Trophoblast cell (in vitro differentiated cells and primary cell): ENCODE data around the gene JSRP1.
"Not testable (repeated sequence)": the region's sequence is repeated elsewhere in the genome, so short reads cannot be mapped to it uniquely, and the experiment has no call there.

Source experiments
- DNase-seq, 2 donors: peaks; one replicate each; pipeline ENCODE4 v3.0.0-alpha.2; 2016
- H2AFZ ChIP-seq: 2 replicates; pipeline ENCODE4 v1.6.1; 2013; ENCODE audit warnings: low read length, moderate library complexity, mild to moderate bottlenecking; ENCODE audit not compliant: insufficient read depth, poor library complexity
- H2AK5ac ChIP-seq: 2 replicates; pipeline ENCODE4 v1.6.1; 2013; ENCODE audit warnings: mild to moderate bottlenecking, low read length
- H2BK120ac ChIP-seq: 2 replicates; pipeline ENCODE4 v1.6.1; 2013; ENCODE audit warnings: low read length, mild to moderate bottlenecking, moderate library complexity; ENCODE audit not compliant: insufficient read depth, poor library complexity
- H2BK12ac ChIP-seq: 2 replicates; pipeline ENCODE4 v1.6.1; 2013; ENCODE audit warnings: mild to moderate bottlenecking, low read length, moderate library complexity
- H2BK5ac ChIP-seq: 2 replicates; pipeline ENCODE4 v1.6.1; 2013; ENCODE audit warnings: low read length, low read depth, moderate library complexity, mild to moderate bottlenecking; ENCODE audit not compliant: poor library complexity
- H3K14ac ChIP-seq: 2 replicates; pipeline ENCODE4 v1.6.1; 2013; ENCODE audit warnings: mild to moderate bottlenecking, low read length
- H3K18ac ChIP-seq: 2 replicates; pipeline ENCODE4 v1.6.1; 2013; ENCODE audit warnings: mild to moderate bottlenecking, low read length
- H3K23ac ChIP-seq: 2 replicates; pipeline ENCODE4 v1.6.1; 2013; ENCODE audit warnings: low read length
- H3K27ac ChIP-seq: 2 replicates; pipeline ENCODE4 v1.5.1; 2013; ENCODE audit warnings: low read depth, mild to moderate bottlenecking, inconsistent platforms, low read length, moderate library complexity
- H3K27me3 ChIP-seq: 2 replicates; pipeline ENCODE4 v1.6.1; 2013; ENCODE audit warnings: inconsistent platforms, mild to moderate bottlenecking, low read length, moderate library complexity; ENCODE audit not compliant: insufficient read depth
- H3K36me3 ChIP-seq, 2 experiments: 1 replicate in 1 of 2; 2 replicates in 1 of 2; pipeline ENCODE4 v1.6.1; 2013; ENCODE audit warnings: low read length in 2 of 2, mild to moderate bottlenecking in 2 of 2, moderate library complexity in 1 of 2; ENCODE audit not compliant: insufficient read depth in 2 of 2, control insufficient read depth in 1 of 2
- H3K4ac ChIP-seq: 2 replicates; pipeline ENCODE4 v1.6.1; 2013; ENCODE audit warnings: low read depth, mild to moderate bottlenecking, low read length, moderate library complexity
- H3K4me1 ChIP-seq, 2 experiments: 1 replicate in 1 of 2; 2 replicates in 1 of 2; pipeline ENCODE4 v1.6.1; 2013; ENCODE audit warnings: low read length in 2 of 2, mild to moderate bottlenecking in 2 of 2, moderate library complexity in 1 of 2; ENCODE audit not compliant: insufficient read depth in 2 of 2, control insufficient read depth in 1 of 2
- H3K4me2 ChIP-seq: 2 replicates; pipeline ENCODE4 v1.6.1; 2013; ENCODE audit warnings: inconsistent platforms, mild to moderate bottlenecking, low read length, moderate library complexity
- H3K4me3 ChIP-seq: 2 replicates; pipeline ENCODE4 v1.5.1; 2013; ENCODE audit warnings: mild to moderate bottlenecking, low read depth, low read length, inconsistent platforms
- H3K79me1 ChIP-seq: one replicate; pipeline ENCODE4 v1.6.1; 2013; ENCODE audit warnings: low read length
- H3K79me2 ChIP-seq: 2 replicates; pipeline ENCODE4 v1.6.1; 2013; ENCODE audit warnings: low read length, mild to moderate bottlenecking; ENCODE audit not compliant: control insufficient read depth, insufficient read depth, poor library complexity
- H3K9ac ChIP-seq: 2 replicates; pipeline ENCODE4 v1.6.1; 2013; ENCODE audit warnings: mild to moderate bottlenecking, low read length
- H3K9me3 ChIP-seq: 2 replicates; pipeline ENCODE4 v1.6.1; 2013; ENCODE audit warnings: low read depth, mild to moderate bottlenecking, control low read depth, inconsistent platforms, low read length; ENCODE audit not compliant: insufficient read depth
- H4K12ac ChIP-seq: 2 replicates; pipeline ENCODE4 v1.6.1; 2013; ENCODE audit warnings: low read depth, mild to moderate bottlenecking, low read length, moderate library complexity
- H4K8ac ChIP-seq: 2 replicates; pipeline ENCODE4 v1.6.1; 2013; ENCODE audit warnings: low read depth, mild to moderate bottlenecking, low read length, moderate library complexity
- H4K91ac ChIP-seq: one replicate; pipeline ENCODE4 v1.6.1; 2013; ENCODE audit warnings: low read depth, mild to moderate bottlenecking, low read length, moderate library complexity
- WGBS: extraction: QIAGEN DNeasy Blood & Tissue Kit; methylation state at CpG from one replicate; pipeline ENCODE4 v1.1.7; 2013; ENCODE audit warnings: missing lambda C conversion rate; ENCODE audit not compliant: insufficient read length, insufficient coverage; ENCODE audit errors: extremely low coverage; 5-methylcytosine and 5-hydroxymethylcytosine counted together

JSRP1 gene

DNA sequence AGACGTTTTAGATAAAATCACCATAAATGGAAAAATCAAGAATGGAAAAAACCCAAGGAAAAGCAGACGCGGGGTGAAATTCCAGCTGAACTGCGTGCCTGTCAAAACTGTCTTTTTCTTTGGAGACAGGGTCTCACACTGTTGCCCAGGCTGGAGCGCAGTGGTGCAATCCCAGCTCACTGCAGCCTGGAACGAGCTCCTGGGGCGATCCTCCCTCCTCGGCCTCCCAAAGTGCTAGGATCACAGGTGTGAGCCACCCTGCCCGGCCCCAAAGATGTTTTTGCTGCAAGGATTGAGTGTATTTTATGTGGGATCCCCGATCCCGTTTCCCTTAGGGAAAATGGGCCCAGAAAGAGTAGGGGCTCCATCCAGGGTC lies 26.6 kb upstream of the JSRP1 start:
- H3K27me3 ChIP-seq, result peaks cover 6% of the 10 kb centered on the region
- H3K4ac ChIP-seq, result no peak overlapping the region
- no peak overlapping the region for H3K18ac ChIP-seq
- H2BK5ac ChIP-seq, result no peak overlapping the region
- H3K79me1 ChIP-seq, result peaks cover 3% of the 10 kb centered on the region
- no peak overlapping the region for H3K4me3 ChIP-seq
- H2AFZ ChIP-seq, result no peak overlapping the region
- H4K12ac ChIP-seq, result no peak overlapping the region
- H2BK120ac ChIP-seq, result no peak overlapping the region
- no peak overlapping the region for H4K8ac ChIP-seq
- no peak overlapping the region for H3K23ac ChIP-seq
- H3K4me2 ChIP-seq, result no peak overlapping the region
- no peaks in the 10 kb centered on the region for H3K79me2 ChIP-seq
- no CpG with 5 or more reads among the region's 11 CpGs for WGBS
- no peak for DNase-seq
- H3K4me1 ChIP-seq, result peaks cover 7 to 8% of the 10 kb centered on the region in 2 experiments
- H3K36me3 ChIP-seq, result no peaks in the 10 kb centered on the region
- no peak overlapping the region for H3K27ac ChIP-seq
- H3K14ac ChIP-seq, result no peak overlapping the region
- no peak overlapping the region for H4K91ac ChIP-seq
- peak overlapping the region; percentile 32 for H2AK5ac ChIP-seq
- no peaks in the 10 kb centered on the region for H3K9me3 ChIP-seq
- H2BK12ac ChIP-seq, result no peak overlapping the region
- H3K9ac ChIP-seq, result no peak overlapping the region

DNA sequence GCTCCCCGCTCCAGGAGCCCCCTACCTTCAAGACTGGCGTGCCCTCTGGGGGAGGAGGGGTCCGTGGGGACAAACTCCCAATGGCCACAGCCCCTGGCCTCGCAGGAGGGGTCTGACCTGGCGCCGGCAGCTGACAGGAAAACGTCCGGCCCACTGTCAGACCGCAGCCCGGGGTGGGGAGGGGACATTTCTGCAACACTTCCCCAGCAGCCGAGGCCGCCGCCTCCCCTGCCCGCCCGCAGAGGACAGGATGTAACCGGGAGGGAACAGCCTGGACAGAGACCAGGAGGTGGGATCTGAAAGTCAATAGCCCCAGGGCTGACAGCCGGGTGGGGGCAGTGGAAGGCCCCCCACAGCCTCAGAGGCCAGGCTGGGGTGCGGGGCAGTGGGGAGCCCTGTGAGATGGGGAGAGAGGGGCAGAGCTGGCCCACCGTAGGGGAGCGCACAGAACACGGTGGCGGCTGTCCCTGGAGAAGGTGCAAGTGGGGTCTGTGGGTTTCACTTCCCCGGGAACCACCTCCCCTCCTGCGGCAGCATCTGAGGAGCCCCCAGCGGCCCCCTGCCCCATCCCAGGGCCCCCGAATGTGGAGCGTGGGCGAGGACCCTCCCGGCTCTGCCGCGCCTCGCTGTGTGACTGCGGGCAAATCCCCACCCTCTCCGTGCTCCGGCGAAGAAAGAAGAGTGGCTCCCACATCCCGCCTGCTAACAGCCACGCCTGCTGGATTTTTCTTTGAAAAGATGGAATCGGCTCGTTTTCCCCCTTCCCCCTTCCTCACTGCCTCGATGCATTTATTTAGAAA lies 26.0 kb upstream of the JSRP1 start, which contains the start of gene PEAK3:
PEAK3 (minus strand) TSS at position 114 of the 800 bp plus-strand sequence. CDS start 1,244 bp downstream, outside the sequence.
- Histone ChIP-seq H4K91ac (no peak within 1 kb of the TSS), H3K9ac (no peak within 1 kb of the TSS), H3K18ac (peak within 1 kb of the TSS; percentile 37), H2BK5ac (no peak within 1 kb of the TSS), H2BK120ac (no peak within 1 kb of the TSS), H3K36me3 (no peaks in the 10 kb centered on the region), H3K79me1 (peaks cover 3% of the 10 kb centered on the region), H3K4me1 (peaks cover 7 to 8% of the 10 kb centered on the region in 2 experiments), H2BK12ac (no peak within 1 kb of the TSS), H3K4ac (no peak within 1 kb of the TSS), H2AFZ (peak within 1 kb of the TSS; percentile 59), H3K4me2 (peak within 1 kb of the TSS; percentile 52), H3K27me3 (peaks cover 2% of the 10 kb centered on the region), H4K8ac (no peak within 1 kb of the TSS), H4K12ac (no peak within 1 kb of the TSS), H3K4me3 (no peak within 1 kb of the TSS), H3K14ac (no peak within 1 kb of the TSS), H3K9me3 (no peaks in the 10 kb centered on the region), H2AK5ac (peak within 1 kb of the TSS; percentile 47), H3K79me2 (no peaks in the 10 kb centered on the region), H3K27ac (no peak within 1 kb of the TSS), H3K23ac (no peak within 1 kb of the TSS)
- peak in 1 of 2 donors; percentile 46 for DNase-seq
- WGBS, result no CpG with 5 or more reads among the region's 41 CpGs

DNA sequence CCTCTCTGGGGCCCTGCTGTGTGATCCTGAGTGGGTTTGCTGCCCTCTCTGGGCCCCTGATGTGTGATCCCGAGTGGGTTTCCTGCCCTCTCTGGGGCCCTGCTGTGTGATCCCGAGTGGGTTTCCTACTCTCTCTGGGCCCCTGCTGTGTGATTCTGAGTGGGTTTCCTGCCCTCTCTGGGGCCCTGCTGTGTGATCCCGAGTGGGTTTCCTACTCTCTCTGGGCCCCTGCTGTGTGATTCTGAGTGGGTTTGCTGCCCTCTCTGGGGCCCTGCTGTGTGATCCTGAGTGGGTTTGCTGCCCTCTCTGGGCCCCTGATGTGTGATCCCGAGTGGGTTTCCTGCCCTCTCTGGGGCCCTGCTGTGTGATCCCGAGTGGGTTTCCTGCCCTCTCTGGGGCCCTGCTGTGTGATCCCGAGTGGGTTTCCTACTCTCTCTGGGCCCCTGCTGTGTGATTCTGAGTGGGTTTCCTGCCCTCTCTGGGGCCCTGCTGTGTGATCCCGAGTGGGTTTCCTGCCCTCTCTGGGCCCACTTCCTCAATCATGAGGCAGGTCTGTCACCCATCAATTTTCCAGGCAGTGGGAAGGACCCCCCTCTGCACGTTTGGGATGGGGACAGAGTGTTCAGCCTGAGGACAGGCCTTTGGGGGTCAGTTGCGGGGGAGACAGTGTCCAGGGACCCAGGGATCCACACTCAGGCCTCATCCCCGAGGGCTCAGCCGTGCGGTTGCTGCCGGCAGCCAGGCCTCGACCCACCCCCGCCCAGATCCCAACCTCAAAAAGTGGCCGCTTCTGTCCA lies 25.2 kb upstream of the JSRP1 start:
- Histone ChIP-seq H2AFZ (peak overlapping the region; percentile 59), H2AK5ac (peak overlapping the region; percentile 47), H3K18ac (peak overlapping the region; percentile 21), H3K4me2 (peak overlapping the region; percentile 52)
- not testable (repeated sequence) for H3K4me1 ChIP-seq, H2BK120ac ChIP-seq, H3K27ac ChIP-seq, H3K4ac ChIP-seq, H3K79me1 ChIP-seq, H3K36me3 ChIP-seq, DNase-seq, H3K14ac ChIP-seq, H3K4me3 ChIP-seq, H4K8ac ChIP-seq, H3K9ac ChIP-seq, H4K12ac ChIP-seq, H3K79me2 ChIP-seq, H2BK5ac ChIP-seq, H3K27me3 ChIP-seq, H4K91ac ChIP-seq, H3K9me3 ChIP-seq, H2BK12ac ChIP-seq, H3K23ac ChIP-seq
- WGBS, result no CpG with 5 or more reads among the region's 16 CpGs

DNA sequence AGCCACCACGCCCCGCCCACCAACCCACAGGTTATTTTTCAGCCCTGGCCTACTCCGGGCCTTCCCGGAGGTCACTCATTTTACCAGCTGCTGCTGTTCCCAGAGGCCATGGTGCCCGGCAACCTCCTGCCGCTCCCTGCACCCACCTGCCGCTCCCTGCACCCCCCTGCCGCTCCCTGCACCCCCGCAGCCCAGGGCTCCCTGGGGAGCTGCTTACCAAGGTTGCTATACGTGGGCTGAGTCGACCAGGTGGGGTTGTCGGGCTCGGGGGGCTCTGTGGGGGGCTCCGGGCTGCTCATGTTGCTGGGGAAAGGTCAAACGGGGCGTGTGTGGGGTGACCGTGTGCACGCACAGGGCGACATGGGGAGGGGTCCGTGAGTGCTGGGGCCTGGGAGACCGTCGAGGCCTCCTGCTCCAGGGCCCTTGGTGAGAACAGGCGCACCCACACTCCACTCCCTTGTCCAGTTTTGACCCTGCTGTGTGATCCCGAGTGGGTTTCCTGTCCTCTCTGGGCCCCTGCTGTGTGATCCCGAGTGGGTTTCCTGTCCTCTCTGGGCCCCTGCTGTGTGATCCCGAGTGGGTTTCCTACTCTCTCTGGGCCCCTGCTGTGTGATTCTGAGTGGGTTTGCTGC lies 24.5 kb upstream of the JSRP1 start:
- Histone ChIP-seq H3K4ac (no peak overlapping the region), H3K79me1 (peaks cover 3% of the 10 kb centered on the region), H3K23ac (no peak overlapping the region), H4K12ac (no peak overlapping the region), H3K36me3 (peaks cover 4 to 7% of the 10 kb centered on the region in 2 experiments), H2AFZ (no peak overlapping the region), H2BK5ac (no peak overlapping the region), H3K18ac (no peak overlapping the region), H3K9ac (no peak overlapping the region), H3K27me3 (no peaks in the 10 kb centered on the region), H3K27ac (no peak overlapping the region), H3K79me2 (no peaks in the 10 kb centered on the region), H4K91ac (no peak overlapping the region), H3K9me3 (no peaks in the 10 kb centered on the region), H3K14ac (no peak overlapping the region), H2BK12ac (no peak overlapping the region), H3K4me3 (no peak overlapping the region), H2BK120ac (no peak overlapping the region), H2AK5ac (no peak overlapping the region), H3K4me2 (no peak overlapping the region), H4K8ac (no peak overlapping the region), H3K4me1 (peaks cover 7 to 8% of the 10 kb centered on the region in 2 experiments)
- no peak for DNase-seq
- WGBS, result no CpG with 5 or more reads among the region's 26 CpGs
